ENCODE measurements around the gene IL1RAP.

The IL1RAP gene

GRCh38 chr3:190538288-190538687, 24.4 kb downstream of the IL1RAP start:
- H3K27me3 ChIP-seq (ENCODE audit: insufficient read depth, poor library complexity, severe bottlenecking) = no peaks in the 10 kb centered on the region

GRCh38 chr3:190539526-190539925, 25.6 kb downstream of the IL1RAP start:
- Histone ChIP-seq H3K4me1 (ENCODE audit: insufficient read depth, poor library complexity, severe bottlenecking) (peaks cover 44% of the 10 kb centered on the region), H3K27me3 (ENCODE audit: insufficient read depth, poor library complexity, severe bottlenecking) (no peaks in the 10 kb centered on the region), H3K4me3 (ENCODE audit: severe bottlenecking) (no peak overlapping the region), H3K27ac (ENCODE audit: poor library complexity, severe bottlenecking) (no peak overlapping the region), H3K9me3 (ENCODE audit: severe bottlenecking) (no peaks in the 10 kb centered on the region), H3K36me3 (ENCODE audit: low read depth) (peaks cover 31% of the 10 kb centered on the region)
- no peak for TF ChIP-seq CTCF (IDR thresholded peaks at IDR 0.05; ENCODE audit: poor library complexity, severe bottlenecking)
- no peak for ATAC-seq (ENCODE audit: low read depth)
- DNase-seq (ENCODE audit: low spot score) = no peak

More at GRCh38 chr3:190538288-190538687, 24.4 kb downstream of the IL1RAP start:
- Histone ChIP-seq H3K4me3 (ENCODE audit: severe bottlenecking) (no peak overlapping the region), H3K9me3 (ENCODE audit: severe bottlenecking) (no peaks in the 10 kb centered on the region), H3K27ac (ENCODE audit: poor library complexity, severe bottlenecking) (no peak overlapping the region), H3K36me3 (ENCODE audit: low read depth) (peaks cover 29% of the 10 kb centered on the region), H3K4me1 (ENCODE audit: insufficient read depth, poor library complexity, severe bottlenecking) (peaks cover 46% of the 10 kb centered on the region)
- DNase-seq (ENCODE audit: low spot score) (no peak), ATAC-seq (ENCODE audit: low read depth) (no peak)
- no peak for TF ChIP-seq CTCF (IDR thresholded peaks at IDR 0.05; ENCODE audit: poor library complexity, severe bottlenecking)

GRCh38 chr3:190541008-190541407, 27.1 kb downstream of the IL1RAP start:
- Histone ChIP-seq H3K36me3 (ENCODE audit: low read depth) (peaks cover 31% of the 10 kb centered on the region), H3K27ac (ENCODE audit: poor library complexity, severe bottlenecking) (peak overlapping the region; percentile 40), H3K4me1 (ENCODE audit: insufficient read depth, poor library complexity, severe bottlenecking) (peaks cover 29% of the 10 kb centered on the region), H3K9me3 (ENCODE audit: severe bottlenecking) (no peaks in the 10 kb centered on the region), H3K4me3 (ENCODE audit: severe bottlenecking) (no peak overlapping the region), H3K27me3 (ENCODE audit: insufficient read depth, poor library complexity, severe bottlenecking) (no peaks in the 10 kb centered on the region)
- ATAC-seq (ENCODE audit: low read depth) (no peak), DNase-seq (ENCODE audit: low spot score) (no peak)
- no peak for TF ChIP-seq CTCF (IDR thresholded peaks at IDR 0.05; ENCODE audit: poor library complexity, severe bottlenecking)

GRCh38 chr3:190541560-190541959, 27.7 kb downstream of the IL1RAP start:
- H3K4me1 ChIP-seq (ENCODE audit: insufficient read depth, poor library complexity, severe bottlenecking) = peaks cover 24% of the 10 kb centered on the region
- ATAC-seq (ENCODE audit: low read depth) (no peak), DNase-seq (ENCODE audit: low spot score) (no peak)
- H3K36me3 ChIP-seq (ENCODE audit: low read depth) = peaks cover 26% of the 10 kb centered on the region
- H3K27ac ChIP-seq (ENCODE audit: poor library complexity, severe bottlenecking) = peak overlapping the region; percentile 40
- no peak overlapping the region for H3K4me3 ChIP-seq (ENCODE audit: severe bottlenecking)
- H3K9me3 ChIP-seq (ENCODE audit: severe bottlenecking) = no peaks in the 10 kb centered on the region
- no peak for TF ChIP-seq CTCF (IDR thresholded peaks at IDR 0.05; ENCODE audit: poor library complexity, severe bottlenecking)
- H3K27me3 ChIP-seq (ENCODE audit: insufficient read depth, poor library complexity, severe bottlenecking) = no peaks in the 10 kb centered on the region

- TF ChIP-seq CTCF (IDR thresholded peaks at IDR 0.05; ENCODE audit: poor library complexity, severe bottlenecking) = no peak
- ATAC-seq (ENCODE audit: low read depth) = no peak
- Histone ChIP-seq H3K36me3 (ENCODE audit: low read depth) (peaks cover 26% of the 10 kb centered on the region), H3K9me3 (ENCODE audit: severe bottlenecking) (no peaks in the 10 kb centered on the region), H3K27ac (ENCODE audit: poor library complexity, severe bottlenecking) (peak overlapping the region; percentile 40), H3K4me3 (ENCODE audit: severe bottlenecking) (no peak overlapping the region), H3K4me1 (ENCODE audit: insufficient read depth, poor library complexity, severe bottlenecking) (peaks cover 15% of the 10 kb centered on the region), H3K27me3 (ENCODE audit: insufficient read depth, poor library complexity, severe bottlenecking) (no peaks in the 10 kb centered on the region)
- DNase-seq (ENCODE audit: low spot score) = no peak
These were observed 29.0 kb downstream of the IL1RAP start for GRCh38 chr3:190542846-190543245.
